GM19043 (cell line): Measurements from ENCODE around the gene GPD1.

ENCODE experiments used
- ATAC-seq: cut with Tn5 transposase; IDR thresholded peaks from one replicate; pipeline ENCODE4 v1.9.1; 2021; ENCODE audit warnings: low read depth; ENCODE audit not compliant: unreplicated experiment

Gene GPD1

DNA sequence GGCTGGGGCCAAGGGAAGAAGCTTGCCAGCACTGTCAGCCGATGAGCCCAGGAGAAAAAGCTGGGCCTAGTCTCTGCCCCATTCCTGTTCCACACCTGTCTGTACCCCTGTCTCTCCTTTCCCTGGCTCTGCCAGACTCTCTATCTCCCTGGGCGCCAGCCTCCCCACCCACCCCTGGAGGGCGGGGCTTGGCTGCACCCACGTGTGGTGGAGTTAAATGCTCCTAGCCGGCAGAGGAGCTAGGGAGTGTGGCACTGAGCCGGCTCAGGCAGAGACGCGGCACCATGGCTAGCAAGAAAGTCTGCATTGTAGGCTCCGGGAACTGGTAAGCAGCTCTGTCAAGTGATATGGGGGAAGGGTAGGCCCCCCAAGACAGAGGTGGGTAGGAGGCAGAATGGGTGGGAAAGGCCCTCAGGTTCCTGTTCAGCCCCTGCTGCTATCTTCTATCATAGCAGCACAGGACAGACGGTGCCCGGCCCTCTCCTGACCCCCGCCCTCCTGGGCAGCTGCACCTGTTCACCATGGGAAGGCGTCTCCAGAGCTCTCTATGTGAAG lies at the start of gene GPD1:
Gene GPD1, plus strand, starts transcription at position 242 of the 555 bp plus-strand sequence. Its CDS starts 43 bp downstream, at position 285.
- ATAC-seq = no peak

DNA sequence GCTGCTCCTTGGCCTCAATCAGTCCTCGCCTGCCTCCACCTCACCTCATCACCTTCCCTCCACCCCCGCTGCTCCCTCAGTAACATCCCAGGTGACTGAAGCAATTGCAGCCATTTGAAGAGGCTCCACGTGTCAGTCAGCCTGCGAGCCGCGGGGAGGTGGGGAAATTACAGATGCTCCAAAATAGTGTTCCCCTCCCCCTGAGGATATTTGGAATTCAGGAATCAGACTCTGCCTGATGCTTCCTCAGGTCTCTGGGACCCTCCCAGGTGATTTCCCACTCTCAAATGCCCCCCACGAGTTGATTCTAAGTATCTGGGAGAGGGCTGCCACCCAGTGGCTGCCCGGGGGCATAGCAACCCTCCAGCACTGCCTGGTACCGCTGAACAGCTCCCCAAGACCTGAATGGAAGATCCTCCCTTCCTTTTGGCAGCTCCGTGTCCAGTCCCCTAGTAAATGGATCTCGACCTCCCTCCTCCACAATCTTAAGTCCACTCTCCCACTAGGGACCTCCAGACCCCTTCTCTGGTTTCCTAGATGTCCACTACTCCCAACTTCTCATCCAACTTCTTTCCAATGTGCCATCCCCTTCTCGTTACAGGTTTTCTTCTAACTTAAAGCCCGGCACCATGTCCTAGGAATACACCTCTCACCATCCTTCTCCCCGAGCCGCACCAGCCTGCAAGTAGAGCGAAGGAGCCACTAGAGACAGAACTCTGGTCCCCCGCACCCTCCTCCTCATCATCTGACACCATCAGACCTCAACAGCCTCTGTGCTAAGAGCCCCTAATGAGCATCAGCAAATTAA lies 47.8 kb upstream of the GPD1 start:
- ATAC-seq = no peak

DNA sequence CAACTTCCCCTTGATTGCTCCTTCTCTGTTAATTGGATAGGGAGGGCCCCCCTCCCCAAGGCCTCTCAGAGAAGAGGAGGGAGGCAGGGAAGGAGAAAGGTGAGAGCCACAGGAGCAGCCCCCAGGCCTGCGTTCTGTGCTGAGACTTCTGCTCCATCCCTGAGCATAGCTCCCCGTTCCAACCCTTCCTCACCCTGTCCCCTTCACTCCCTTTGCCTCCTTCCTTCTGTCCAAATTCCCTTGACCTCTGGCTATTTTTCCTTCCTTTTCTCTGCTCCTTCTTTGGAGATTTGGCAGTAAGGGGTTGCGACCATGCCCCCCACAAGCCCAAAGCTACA lies 47.2 kb upstream of the GPD1 start:
- no peak for ATAC-seq

DNA sequence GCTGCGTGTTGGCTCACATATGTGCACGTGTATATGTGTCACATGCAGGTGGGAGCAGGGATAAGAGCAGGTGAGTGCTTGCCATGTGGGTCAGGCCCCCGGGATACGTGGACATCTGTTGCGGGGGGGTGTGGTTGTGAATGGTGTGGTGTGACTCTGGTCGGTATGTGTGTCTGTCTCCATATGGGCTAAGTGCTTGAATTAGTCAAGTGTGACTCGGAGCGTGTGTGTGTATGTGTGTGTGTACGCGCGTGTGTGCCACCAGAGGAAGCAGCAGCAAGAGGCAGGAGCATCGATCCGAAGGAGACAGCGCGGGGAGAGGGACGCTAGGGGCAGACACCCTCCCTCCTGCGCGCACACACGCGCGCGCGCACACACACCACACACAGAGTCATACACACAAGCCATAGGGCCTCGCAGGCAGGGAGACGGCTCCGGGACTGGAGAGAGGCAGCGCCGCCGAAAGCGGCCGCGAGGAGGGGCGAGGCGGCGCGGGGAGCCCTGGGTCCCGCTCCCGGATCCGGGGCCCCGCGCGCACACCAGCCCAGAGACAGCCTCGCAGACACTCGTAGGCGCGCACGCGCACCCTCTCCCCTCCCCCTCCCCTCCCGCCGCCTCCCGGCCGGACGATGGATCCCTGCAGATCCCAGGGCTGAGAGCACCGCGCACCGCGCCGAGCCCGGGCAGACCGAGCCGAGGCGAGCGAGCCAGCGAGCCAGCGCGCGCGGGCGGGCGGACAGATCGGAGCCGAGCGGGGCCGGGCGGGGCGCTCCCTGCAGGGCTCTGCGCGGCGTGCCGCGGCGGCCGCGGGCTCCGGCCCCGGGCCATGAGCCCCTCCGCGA lies 46.6 kb upstream of the GPD1 start, which contains the start of gene ASIC1:
Gene ASIC1, plus strand, starts transcription at position 597 of the 842 bp plus-strand sequence. CDS start 1,171 bp downstream, outside the sequence.
- no peak for ATAC-seq

DNA sequence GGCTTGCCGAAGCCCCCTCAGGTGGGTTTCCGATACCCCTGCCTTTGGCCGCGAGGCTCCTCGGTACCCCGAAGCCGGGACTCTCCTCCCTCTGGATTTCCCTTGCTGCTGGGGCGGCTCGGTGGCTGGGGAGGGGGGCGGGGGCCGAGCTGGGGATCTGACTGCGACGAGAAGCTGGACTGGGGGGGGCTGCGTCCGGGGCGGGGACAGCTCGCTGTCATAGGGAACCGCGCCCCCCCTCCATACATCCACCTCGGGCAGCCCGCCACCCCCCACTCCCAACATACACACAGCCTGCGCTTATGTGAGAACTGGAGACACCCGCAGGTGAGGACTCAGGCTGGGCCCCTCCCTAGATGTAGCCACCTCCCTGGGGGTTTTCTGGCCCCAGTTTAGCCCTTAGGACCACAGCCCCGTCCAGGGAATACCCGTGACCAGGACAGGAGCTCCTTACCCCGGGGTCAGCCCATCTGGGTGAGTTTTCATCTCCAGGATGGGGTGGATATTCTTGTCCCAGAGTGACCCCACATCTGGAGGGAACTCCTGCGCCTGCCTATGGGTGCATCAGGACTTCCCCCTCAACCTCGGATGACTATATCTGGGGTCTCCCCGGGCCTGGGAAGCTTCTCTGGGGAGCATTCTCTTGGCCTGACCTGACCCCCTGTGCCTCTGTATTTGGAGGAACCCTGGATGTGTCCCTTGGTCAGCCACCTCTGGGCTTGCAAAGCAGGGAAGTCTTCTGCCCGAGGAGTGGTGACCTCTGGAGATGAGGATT lies 45.7 kb upstream of the GPD1 start:
- no peak for ATAC-seq

DNA sequence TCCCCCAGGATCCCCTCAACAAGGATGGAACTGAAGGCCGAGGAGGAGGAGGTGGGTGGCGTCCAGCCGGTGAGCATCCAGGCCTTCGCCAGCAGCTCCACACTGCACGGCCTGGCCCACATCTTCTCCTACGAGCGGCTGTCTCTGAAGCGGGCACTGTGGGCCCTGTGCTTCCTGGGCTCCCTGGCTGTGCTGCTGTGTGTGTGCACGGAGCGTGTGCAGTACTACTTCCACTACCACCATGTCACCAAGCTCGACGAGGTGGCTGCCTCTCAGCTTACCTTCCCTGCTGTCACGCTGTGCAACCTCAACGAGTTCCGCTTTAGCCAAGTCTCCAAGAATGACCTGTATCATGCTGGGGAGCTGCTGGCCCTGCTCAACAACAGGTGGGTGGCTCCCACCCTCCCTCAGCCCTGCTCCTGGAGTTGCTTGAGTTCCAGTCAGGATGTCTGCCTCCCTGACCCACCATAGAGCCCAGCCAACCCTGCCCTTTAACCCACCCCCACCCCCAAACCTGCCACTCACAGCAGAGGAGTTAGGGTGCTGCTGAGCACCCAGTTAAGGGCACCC lies 45.0 kb upstream of the GPD1 start:
- ATAC-seq = no peak

GRCh38 chr12:50059440-50060119 lies 44.2 kb upstream of the GPD1 start:
- ATAC-seq = no peak

DNA sequence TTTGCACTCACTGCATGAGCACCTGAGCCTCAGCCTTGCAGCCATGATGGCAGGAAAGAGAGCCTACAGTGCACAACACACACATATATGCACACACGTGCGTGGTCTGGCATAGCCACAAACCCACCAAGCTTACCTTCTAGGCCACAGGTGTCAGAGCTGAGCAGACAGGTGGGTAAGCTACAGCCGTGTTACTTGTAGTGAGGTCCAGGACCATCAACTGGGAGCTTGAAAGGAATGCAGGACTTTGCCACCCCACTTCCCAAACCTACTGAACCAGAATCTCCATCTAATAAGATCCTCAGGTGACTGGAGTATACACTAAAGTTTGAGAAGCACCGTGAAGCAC lies 43.7 kb upstream of the GPD1 start:
- no peak for ATAC-seq

GRCh38 chr12:50061171-50061570 lies 42.6 kb upstream of the GPD1 start:
- no peak for ATAC-seq

DNA sequence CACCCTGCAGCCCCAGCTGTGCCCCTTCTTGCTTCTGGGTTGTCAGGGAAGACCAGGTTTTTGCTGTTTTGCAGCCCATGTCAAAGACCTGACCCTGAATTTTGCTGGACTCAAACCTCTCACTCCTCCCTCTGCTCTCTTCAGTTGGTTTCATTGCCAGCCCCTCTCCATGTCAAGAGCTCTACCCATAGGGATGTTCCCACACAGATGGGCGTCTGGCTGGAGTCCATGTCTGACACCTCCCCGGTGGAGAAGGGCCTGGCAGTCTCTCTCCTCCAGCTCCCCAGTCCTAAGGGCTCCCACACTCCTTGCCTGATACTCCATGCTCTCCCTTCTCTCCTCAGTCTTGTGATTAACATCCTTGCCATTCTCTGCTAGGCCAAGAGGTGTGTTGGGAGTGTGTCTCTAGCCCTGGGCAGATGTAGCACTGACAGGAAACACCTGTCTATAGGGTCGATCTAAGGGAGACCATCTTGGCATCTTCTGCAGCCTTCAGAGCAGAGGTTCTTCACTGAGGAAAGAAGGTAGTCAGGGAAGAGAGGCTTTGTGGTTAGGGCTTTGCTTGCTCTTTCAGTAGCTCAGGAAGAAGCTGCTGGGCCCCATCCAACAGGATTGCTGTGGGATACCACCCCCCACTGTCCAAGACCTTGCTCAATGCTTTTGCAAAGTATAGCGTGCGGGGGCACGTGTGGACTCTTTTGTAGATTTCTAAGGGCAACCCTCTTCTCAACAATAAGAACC lies 41.7 kb upstream of the GPD1 start:
- no peak for ATAC-seq

- ATAC-seq = no peak
Observed at GRCh38 chr12:50062728-50063460, 40.9 kb upstream of the GPD1 start.

DNA sequence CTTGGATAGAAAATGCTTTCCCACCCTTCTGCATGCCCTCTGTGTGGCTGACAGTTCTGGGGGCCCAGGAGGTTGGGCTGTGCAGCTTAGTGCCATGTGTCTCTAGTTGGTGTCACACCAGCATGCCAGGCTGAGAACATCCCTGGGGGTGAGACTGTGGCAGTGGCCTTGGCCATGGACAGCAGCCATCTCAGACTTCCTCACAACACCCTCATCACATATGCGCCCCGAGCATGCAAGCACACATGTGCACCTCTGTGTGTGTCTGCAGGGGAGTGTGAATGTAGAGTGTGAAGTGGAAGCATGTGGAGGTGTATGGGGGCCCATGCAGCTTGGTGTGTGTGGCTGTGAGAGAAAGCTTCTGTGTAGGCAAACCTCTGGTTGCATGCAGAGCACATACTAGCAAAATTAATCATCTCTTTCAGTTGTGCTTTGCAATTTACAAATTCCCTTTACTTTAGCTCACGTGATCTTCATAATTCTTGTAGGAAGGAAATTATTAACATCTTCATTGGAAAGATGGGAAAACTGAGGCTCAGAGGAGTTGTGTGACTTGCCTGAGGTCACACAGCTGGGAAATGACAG lies 38.0 kb upstream of the GPD1 start:
- no peak for ATAC-seq

DNA sequence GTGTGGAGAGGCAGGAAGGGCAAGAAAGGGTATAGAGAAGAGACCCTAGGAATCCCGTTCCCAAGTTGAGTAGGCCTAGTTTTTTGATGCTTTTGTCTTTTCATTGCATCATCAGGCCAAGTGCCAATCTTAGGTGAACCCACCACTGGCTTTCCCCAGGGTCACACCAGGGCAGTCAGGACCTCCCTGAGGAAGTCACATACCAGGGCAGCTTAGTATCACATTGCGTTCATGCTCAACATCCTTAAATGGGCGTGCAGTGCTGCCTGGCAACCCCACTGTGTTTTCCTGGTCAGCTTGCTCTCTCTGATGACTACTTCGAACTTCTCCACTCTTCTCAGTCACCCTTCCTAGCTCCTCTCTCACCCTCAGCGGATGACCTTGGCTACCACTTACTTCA lies 37.4 kb upstream of the GPD1 start:
- ATAC-seq = no peak

DNA sequence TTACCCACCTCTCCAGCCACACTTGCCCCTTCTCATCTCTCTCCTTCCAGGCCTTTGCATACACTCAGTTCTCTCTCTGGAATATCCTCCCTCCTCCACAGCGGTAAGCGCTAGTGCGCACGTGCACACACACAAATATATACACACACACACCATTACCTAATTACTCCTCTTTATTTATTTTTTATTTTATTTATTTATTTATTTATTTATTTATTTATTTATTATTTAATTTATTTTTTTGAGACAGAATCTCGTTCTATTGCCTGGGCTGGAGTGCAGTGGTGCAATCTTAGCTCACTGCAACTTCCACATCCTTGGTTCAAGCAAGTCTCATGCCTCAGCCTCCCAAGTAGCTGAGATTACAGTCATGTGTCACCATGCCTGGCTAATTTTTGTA lies 34.7 kb upstream of the GPD1 start:
- no peak for ATAC-seq

DNA sequence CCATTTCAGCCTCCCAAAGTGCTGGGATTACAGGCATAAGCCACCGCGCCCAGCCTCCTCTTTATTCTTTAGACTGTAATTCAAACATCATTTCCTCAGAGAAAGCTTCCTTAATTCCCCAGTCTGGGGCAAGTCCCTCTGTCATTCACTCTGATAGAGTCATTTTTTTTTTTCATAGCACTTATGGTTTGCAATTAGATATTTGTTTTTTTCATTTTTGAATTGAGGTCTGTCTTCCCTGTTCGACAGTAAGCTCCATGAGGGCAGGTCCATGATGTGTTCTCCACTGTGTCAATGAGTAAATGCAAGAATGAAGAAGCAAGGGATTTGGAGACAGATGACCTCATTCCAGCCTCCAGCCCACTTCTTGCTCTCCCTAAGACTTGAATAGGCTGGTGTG lies 34.3 kb upstream of the GPD1 start:
- ATAC-seq = no peak

DNA sequence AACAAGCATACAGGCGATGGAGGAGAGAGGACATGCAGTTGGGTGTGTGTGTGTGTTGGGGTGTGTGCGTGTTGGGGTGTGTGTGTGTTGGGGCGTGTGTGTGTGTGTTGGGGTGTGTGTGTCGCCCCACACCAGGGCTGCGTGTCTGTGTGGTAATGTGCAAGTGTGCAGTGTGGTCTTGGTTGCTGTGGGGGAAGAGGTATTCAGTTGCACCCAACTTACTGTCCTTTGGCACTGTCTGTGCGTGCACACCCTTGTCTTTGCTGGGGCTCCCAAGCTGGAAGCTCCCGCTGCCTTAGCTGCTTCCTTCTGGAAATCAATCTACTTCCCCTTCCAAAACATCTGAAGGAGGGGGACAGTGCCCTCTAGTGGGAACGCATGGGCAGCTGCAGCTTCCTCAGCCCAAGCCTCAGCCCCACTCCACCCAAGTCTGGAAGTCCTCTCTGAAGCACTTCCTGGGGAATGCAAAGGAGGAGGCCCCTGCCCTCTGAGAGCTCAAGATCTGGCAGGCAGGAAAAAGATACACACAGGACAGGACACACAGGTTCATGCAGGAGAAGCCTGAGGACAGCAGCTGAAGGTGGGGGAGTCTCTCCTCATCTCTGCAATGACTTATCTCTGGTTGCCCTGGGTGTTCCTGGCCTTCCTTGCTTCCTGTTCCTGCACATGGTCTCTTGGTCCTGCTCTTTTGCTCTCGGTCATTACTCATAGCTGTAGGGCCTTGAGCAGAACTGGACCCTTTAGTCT lies 33.3 kb upstream of the GPD1 start:
- ATAC-seq = no peak

GRCh38 chr12:50072198-50072907 lies 31.5 kb upstream of the GPD1 start:
- ATAC-seq = no peak
